ENCODE data around the gene SH3BP4. TPM values are rescaled to one million over a fixed set of nuclear protein-coding genes. Genes with fewer than 3 reads are reported as not detected.

SH3BP4 gene
- total and polyA plus RNA-seq, 2 of the 13 experiments (the other 11 are each of a cell fraction or from before 2014, with no cell fraction given) = 34.6 to 99.1 TPM

DNA sequence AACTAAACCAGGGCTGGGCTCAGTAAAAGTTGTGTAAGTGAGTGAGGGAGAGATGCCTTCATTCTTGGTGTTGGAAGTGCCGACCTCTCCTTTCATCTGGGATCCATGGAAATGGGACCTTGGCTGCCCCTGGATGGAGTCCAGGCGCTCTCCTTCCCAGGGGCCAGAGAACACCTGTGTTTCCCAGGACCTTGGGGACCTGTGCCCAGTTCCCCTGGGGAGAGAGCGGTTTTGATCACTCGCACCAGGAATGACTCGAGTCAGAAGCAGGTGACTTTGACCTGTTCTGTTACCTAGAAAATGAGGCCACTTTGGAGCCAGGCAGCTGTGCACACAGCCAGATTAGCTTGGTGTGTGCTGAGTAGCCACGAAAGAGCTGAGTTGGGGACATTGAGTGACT, 97.3 kb downstream of the SH3BP4 start (continued):
- TF ChIP-seq, protein P1, sequence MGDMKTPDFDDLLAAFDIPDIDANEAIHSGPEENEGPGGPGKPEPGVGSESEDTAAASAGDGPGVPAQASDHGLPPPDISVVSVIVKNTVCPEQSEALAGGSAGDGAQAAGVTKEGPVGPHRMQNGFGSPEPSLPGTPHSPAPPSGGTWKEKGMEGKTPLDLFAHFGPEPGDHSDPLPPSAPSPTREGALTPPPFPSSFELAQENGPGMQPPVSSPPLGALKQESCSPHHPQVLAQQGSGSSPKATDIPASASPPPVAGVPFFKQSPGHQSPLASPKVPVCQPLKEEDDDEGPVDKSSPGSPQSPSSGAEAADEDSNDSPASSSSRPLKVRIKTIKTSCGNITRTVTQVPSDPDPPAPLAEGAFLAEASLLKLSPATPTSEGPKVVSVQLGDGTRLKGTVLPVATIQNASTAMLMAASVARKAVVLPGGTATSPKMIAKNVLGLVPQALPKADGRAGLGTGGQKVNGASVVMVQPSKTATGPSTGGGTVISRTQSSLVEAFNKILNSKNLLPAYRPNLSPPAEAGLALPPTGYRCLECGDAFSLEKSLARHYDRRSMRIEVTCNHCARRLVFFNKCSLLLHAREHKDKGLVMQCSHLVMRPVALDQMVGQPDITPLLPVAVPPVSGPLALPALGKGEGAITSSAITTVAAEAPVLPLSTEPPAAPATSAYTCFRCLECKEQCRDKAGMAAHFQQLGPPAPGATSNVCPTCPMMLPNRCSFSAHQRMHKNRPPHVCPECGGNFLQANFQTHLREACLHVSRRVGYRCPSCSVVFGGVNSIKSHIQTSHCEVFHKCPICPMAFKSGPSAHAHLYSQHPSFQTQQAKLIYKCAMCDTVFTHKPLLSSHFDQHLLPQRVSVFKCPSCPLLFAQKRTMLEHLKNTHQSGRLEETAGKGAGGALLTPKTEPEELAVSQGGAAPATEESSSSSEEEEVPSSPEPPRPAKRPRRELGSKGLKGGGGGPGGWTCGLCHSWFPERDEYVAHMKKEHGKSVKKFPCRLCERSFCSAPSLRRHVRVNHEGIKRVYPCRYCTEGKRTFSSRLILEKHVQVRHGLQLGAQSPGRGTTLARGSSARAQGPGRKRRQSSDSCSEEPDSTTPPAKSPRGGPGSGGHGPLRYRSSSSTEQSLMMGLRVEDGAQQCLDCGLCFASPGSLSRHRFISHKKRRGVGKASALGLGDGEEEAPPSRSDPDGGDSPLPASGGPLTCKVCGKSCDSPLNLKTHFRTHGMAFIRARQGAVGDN (CRISPR knock-in tag; IDR thresholded peaks at IDR 0.05) = peak; percentile 26; the same call in 1 of the 2 replicates

DNA sequence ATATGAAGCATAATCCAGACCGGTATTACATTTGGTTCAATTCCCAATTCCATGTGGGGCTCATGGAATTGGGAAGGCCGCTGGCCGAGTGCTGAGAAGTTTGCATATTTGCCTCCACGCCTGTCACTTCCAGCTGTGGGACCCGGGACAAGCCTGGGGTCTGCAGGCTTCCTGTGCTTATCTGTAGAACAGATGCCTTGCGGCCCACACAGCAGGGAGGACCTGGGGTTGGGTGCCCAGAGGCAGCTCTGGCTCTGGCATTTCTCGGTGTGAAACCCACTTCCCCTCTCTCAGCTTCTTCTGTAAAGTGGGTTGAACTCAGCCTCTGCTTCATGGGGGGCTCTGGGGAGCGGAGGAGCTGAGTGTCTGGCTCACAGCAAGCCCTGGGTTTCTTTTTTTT, 97.9 kb downstream of the SH3BP4 start:
- FAIRE-seq (no peak), ATAC-seq (no peak), DNase-seq (ENCODE audit: low spot score) (no peak)
- peaks cover 12% of the 10 kb centered on the region for H3K79me2 ChIP-seq (ENCODE audit: insufficient read depth, low read length)
- no peak overlapping the region for H3K9ac ChIP-seq (ENCODE audit: insufficient read depth, low read depth, low read length)
- in situ Hi-C loops (cut with HindIII; ENCODE audit: extremely low pct_ligation_motif_present, low pct_unique_long_range_greater_than_20kb) = no loop called here
- H3K4me3 ChIP-seq (replicated peaks in 1 of 3; ENCODE audit: insufficient read depth in 1 of 3, low read depth in 2 of 3, low read length in 3 of 3) = no peak overlapping the region
- intact Hi-C loops (cut with micrococcal nuclease; ENCODE audit: unreplicated experiment) = no loop called here
- H3K4me1 ChIP-seq (ENCODE audit: insufficient read depth, low read length) = peaks cover 11% of the 10 kb centered on the region; the same call in 1 of the 2 replicates
- TF ChIP-seq AGO2 (optimal IDR thresholded peaks at IDR 0.05; ENCODE audit: low read depth, low read length) (peak; percentile 76), NFATC3 (CRISPR knock-in tag; IDR thresholded peaks at IDR 0.05) (no peak), POLR2G (IDR thresholded peaks at IDR 0.05; ENCODE audit: low read depth, low read length) (0 out of 2 replicates have a peak, but pooled peaks have one; percentile 17)
- TF ChIP-seq, protein P2, sequence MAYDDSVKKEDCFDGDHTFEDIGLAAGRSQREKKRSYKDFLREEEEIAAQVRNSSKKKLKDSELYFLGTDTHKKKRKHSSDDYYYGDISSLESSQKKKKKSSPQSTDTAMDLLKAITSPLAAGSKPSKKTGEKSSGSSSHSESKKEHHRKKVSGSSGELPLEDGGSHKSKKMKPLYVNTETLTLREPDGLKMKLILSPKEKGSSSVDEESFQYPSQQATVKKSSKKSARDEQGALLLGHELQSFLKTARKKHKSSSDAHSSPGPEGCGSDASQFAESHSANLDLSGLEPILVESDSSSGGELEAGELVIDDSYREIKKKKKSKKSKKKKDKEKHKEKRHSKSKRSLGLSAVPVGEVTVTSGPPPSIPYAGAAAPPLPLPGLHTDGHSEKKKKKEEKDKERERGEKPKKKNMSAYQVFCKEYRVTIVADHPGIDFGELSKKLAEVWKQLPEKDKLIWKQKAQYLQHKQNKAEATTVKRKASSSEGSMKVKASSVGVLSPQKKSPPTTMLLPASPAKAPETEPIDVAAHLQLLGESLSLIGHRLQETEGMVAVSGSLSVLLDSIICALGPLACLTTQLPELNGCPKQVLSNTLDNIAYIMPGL (CRISPR knock-in tag; IDR thresholded peaks at IDR 0.05; ENCODE audit: borderline replicate concordance in 1 of 2, low read depth in 1 of 2) = no peak
- peaks cover 58 to 93% of the 10 kb centered on the region in 2 experiments for H3K36me3 ChIP-seq (replicated peaks in 1 of 2; ENCODE audit: control insufficient read depth in 1 of 2, insufficient read depth in 2 of 2, low read length in 2 of 2)
- no peaks in the 10 kb centered on the region for H3K9me3 ChIP-seq (ENCODE audit: low read length)
- no peak overlapping the region for H3K4me2 ChIP-seq (ENCODE audit: low read depth, low read length)
- ChIA-PET POLR2A (no interaction called here), CTCF (ENCODE audit: low intra/inter-chr PET ratio, low total read pairs) (no interaction called here)
- no peak overlapping the region for H3K27ac ChIP-seq (ENCODE audit: extremely low read length, insufficient read depth, low read length)
- WGBS (ENCODE audit: low lambda C conversion rate) = 98% methylated on average over 8 of the region's 8 CpGs
- H3K27me3 ChIP-seq (ENCODE audit: control insufficient read depth in 1 of 2, insufficient read depth in 2 of 2, low read length in 2 of 2) = no peaks in the 10 kb centered on the region
- peaks cover 60% of the 10 kb centered on the region for H4K20me1 ChIP-seq (ENCODE audit: insufficient read depth, low read length)
- H2AFZ ChIP-seq (ENCODE audit: low read length) = no peak overlapping the region
- BruUV-seq (replicated peaks) = no TSS peak

Data from HepG2 (cell line).